ENCODE measurements around the gene CFAP46. TPM values are rescaled to one million over a fixed set of nuclear protein-coding genes. Genes with fewer than 3 reads are reported as not detected.

The CFAP46 gene
- total and polyA plus RNA-seq, 2 of the 8 experiments (the other 6 are each of a cell fraction or from before 2014, with no cell fraction given) = 2.6 to 4.8 TPM

- Histone ChIP-seq H2AFZ (ENCODE audit: low read length) (no peak overlapping the region), H2BK20ac (ENCODE audit: low read length) (no peak overlapping the region), H4K8ac (ENCODE audit: extremely low read depth, insufficient read depth, low read length) (peak overlapping the region; percentile 51; the same call in 1 of the 2 replicates), H3K4me1 (replicated peaks in 1 of 4; ENCODE audit: control insufficient read depth in 3 of 4, insufficient read depth in 4 of 4, low read length in 3 of 4) (no peaks in the 10 kb centered on the region), H2BK12ac (ENCODE audit: low read depth, low read length) (no peak overlapping the region), H3K27ac (ENCODE audit: low read depth, low read length) (no peak overlapping the region), H3K14ac (ENCODE audit: insufficient read length) (no peak overlapping the region), H2BK120ac (replicated peaks; ENCODE audit: low read depth, low read length) (no peak overlapping the region), H3K4me2 (ENCODE audit: insufficient read depth in 1 of 2, low read depth in 2 of 2, low read length in 2 of 2) (no peak overlapping the region), H3K9me3 (ENCODE audit: insufficient read depth in 2 of 2, low read depth in 1 of 2, low read length in 1 of 2) (no peaks in the 10 kb centered on the region; a peak in 1 of 4 replicates), H4K5ac (ENCODE audit: insufficient read length, low read depth, low read length) (no peak overlapping the region), H3K18ac (ENCODE audit: extremely low read depth, low read length) (no peak overlapping the region), H4K20me1 (replicated peaks in 1 of 2; ENCODE audit: control insufficient read depth in 1 of 2, insufficient read depth in 2 of 2, low read length in 2 of 2) (peaks cover 1 to 2% of the 10 kb centered on the region in 2 experiments), H3K23me2 (ENCODE audit: low read depth, low read length) (no peaks in the 10 kb centered on the region), H2AK5ac (ENCODE audit: low read depth, low read length) (no peak overlapping the region), H3K9ac (replicated peaks in 1 of 4; ENCODE audit: extremely low read depth in 1 of 4, low read depth in 3 of 4, low read length in 3 of 4) (no peak overlapping the region), H3K56ac (replicated peaks; ENCODE audit: insufficient read length, low read depth, low read length) (no peak overlapping the region), H3K23ac (ENCODE audit: insufficient read length) (no peak overlapping the region), H3K4me3 (ENCODE audit: extremely low read depth in 1 of 4, insufficient read depth in 2 of 4, low read depth in 3 of 4, low read length in 4 of 4) (no peak overlapping the region), H3K4ac (replicated peaks; ENCODE audit: insufficient read length, low read depth, low read length) (no peak overlapping the region), H3K79me1 (ENCODE audit: low read depth, low read length) (no peaks in the 10 kb centered on the region), H3K27me3 (replicated peaks in 1 of 4; ENCODE audit: control insufficient read depth in 3 of 4, extremely low read depth in 1 of 4, insufficient read depth in 3 of 4, low read length in 3 of 4) (no peaks in the 10 kb centered on the region), H2BK5ac (ENCODE audit: low read depth, low read length) (no peak overlapping the region), H2BK15ac (ENCODE audit: low read length) (no peak overlapping the region), H3K79me2 (ENCODE audit: control insufficient read depth in 1 of 2, insufficient read depth in 2 of 2, low read length in 2 of 2) (no peaks in the 10 kb centered on the region), H4K91ac (replicated peaks; ENCODE audit: insufficient read length, low read length) (no peak overlapping the region), H3K36me3 (ENCODE audit: control insufficient read depth in 2 of 4, insufficient read depth in 4 of 4, low read length in 3 of 4) (no peaks in the 10 kb centered on the region)
- WGBS, 2 experiments (ENCODE audit: extremely low coverage in 1 of 2, insufficient coverage in 1 of 2, insufficient read length in 1 of 2, insufficient replicate concordance in 2 of 2, low coverage in 1 of 2, low lambda C conversion rate in 2 of 2, missing lambda C conversion rate in 1 of 2) = 90% methylated on average over 34 of the region's 52 CpGs; no CpG with 5 or more reads in 1 of the 2 experiments
- no peak for FAIRE-seq
- ChIA-PET CTCF (ENCODE audit: partially characterized antibody) (interaction anchor here (0.6 to 3.2 kb wide), 5 partner anchors 19 to 203 kb away, joined by 3 to 18 read pairs (median 3); no protein-coding TSS in a partner anchor), POLR2A (ENCODE audit: partially characterized antibody) (no interaction called here)
- DNase-seq (ENCODE audit: low read depth in 1 of 2, low spot score in 2 of 2) = no peak
- TF ChIP-seq RBBP5 (IDR thresholded peaks at IDR 0.05; ENCODE audit: borderline replicate concordance, low read depth, low read length) = no peak
- TF ChIP-seq BRCA1 (IDR thresholded peaks at IDR 0.05; ENCODE audit: low read depth, low read length) = no peak
- TF ChIP-seq KDM5A (IDR thresholded peaks at IDR 0.05; ENCODE audit: low read length) = no peak
Observed at GRCh38 chr10:132921818-132922807, 20.3 kb downstream of the CFAP46 start.
